ENCODE data around the gene PLAAT3.

Gene PLAAT3

DNA sequence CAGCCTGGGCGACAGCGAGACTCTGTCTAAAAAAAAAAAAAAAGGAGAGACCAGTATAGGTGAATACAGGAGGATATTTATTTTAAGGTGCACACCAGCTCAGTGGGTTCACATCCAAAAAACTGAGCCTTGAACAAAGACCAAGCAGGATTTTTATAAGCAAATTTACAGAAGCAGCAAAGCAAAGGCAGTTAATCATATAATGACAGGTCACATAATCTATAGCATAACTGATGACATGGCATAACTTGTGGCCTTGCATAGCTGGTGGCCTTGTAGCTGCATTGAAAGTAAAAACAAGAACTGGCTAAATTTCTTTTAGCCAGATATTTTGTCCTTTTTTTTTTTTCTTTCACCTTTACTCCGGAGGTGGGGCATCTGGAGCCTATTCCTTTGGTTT lies 2.7 kb upstream of the PLAAT3 start:
- FAIRE-seq (no peak), DNase-seq (ENCODE audit: insufficient read length, low spot score) (no peak)
- TF ChIP-seq, protein P1, sequence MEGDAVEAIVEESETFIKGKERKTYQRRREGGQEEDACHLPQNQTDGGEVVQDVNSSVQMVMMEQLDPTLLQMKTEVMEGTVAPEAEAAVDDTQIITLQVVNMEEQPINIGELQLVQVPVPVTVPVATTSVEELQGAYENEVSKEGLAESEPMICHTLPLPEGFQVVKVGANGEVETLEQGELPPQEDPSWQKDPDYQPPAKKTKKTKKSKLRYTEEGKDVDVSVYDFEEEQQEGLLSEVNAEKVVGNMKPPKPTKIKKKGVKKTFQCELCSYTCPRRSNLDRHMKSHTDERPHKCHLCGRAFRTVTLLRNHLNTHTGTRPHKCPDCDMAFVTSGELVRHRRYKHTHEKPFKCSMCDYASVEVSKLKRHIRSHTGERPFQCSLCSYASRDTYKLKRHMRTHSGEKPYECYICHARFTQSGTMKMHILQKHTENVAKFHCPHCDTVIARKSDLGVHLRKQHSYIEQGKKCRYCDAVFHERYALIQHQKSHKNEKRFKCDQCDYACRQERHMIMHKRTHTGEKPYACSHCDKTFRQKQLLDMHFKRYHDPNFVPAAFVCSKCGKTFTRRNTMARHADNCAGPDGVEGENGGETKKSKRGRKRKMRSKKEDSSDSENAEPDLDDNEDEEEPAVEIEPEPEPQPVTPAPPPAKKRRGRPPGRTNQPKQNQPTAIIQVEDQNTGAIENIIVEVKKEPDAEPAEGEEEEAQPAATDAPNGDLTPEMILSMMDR (IDR thresholded peaks at IDR 0.05; ENCODE audit: insufficient read depth, missing control alignments): no peak

DNA sequence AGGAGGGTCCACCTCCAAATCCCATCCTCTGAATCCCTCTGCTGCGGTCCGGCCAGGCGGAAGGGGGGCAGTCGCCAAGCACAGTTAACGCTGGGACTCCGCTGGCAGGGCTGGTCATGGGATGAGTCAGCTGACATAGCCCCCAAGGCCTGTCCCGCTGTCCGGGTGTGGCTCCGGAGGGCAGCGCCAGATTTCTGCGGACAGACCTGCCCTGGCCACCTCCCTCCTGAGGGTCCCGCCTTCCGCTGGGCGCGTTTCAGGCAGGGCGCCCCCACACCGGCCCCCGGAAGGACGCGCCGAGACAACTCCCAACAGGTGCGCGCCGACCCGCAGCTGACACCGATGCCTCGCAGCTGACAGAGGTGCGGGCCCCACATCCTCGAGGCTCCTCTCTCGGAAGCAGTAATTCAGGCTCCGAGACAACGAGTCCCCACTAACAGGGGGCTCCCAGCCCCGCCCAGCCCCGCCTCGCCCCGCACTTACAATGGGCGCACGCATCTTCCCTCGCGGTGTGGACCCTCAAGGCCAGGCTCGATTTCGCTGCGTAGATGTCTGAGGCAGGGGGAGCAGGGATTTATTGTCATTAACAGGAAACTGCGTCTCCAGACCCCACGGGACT lies 607 bp downstream of the PLAAT3 start:
- TF ChIP-seq, protein P1 (IDR thresholded peaks at IDR 0.05; ENCODE audit: insufficient read depth, missing control alignments): no peak
- DNase-seq (ENCODE audit: insufficient read length, low spot score) (no peak), FAIRE-seq (no peak)

DNA sequence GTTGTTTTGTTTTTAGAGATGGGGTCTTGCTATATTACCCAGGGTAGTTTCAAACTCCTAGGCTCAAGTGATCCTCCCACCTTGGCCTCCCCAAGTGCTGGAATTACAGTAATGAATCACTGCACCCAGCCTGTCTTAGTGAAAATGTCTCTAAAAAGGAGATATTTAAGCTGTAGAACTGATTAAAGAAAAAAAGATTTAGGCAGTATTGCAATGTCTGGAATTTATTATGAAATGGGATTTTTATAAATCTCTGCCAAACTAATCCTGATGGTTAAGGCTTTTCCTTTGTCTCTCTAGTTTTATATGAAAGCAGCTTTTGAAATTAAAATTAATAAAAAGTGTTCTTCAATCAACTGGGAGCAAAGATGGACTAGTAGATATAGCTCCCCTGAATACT lies 2.1 kb downstream of the PLAAT3 start:
- no peak for FAIRE-seq
- TF ChIP-seq, protein P1 (IDR thresholded peaks at IDR 0.05; ENCODE audit: insufficient read depth, missing control alignments): no peak
- DNase-seq (ENCODE audit: insufficient read length, low spot score): no peak

DNA sequence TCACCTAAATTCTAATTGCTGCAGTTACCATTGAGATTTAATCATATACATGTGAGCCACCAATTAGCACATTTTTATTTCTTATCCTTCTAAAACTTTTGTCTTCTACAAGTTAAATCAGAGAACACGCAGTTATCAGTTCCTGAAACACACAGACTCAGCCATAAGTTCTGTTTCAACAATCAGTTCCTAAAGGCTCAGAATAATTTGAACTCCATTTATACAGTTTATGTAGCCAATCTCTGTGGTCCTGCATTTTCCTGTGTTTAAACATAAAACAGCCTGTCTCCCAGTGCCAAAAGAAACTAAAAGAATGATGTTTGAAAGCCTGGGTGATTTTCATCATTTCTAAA lies 2.9 kb downstream of the PLAAT3 start:
- no peak for DNase-seq (ENCODE audit: insufficient read length, low spot score)
- TF ChIP-seq, protein P1 (IDR thresholded peaks at IDR 0.05; ENCODE audit: insufficient read depth, missing control alignments): no peak
- FAIRE-seq: no peak

DNA sequence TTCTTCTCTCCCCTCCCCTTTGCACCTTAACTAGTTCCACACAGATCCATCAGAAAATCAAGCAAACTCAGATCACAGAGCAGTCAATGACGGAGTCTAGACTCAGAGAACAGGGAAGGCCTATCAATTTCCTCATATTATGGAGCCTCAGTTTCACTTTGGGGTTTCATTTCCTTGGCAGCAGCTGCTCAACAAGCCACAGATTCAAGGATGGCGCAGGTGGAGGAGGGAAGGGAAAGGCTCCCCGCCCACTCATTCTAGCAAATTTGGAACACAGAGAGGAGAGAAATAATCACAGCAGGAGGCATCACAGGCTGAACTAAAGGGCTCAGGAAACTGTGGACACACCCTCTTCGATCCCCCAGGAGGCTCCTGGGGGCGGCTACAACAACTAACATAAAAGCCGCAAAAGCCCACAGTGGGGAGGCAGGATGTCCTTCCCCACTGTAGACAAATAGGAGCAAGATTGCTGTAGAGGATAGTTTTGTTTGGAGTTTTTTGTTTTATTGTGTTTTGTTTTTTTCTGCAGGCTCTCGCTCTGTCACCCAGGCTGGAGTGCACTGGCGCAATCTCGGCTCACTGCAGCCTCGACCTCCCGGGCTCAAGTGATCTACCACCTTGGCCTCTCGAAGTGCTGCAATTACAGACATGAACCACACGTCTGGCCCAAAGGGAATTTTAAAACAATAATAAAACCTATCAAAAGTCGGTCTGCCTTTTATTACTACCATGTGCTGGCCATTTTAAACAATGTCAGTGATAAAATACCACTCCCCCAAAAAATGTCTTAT lies 3.4 kb downstream of the PLAAT3 start:
- TF ChIP-seq, protein P1 (IDR thresholded peaks at IDR 0.05; ENCODE audit: insufficient read depth, missing control alignments): no peak
- FAIRE-seq (no peak), DNase-seq (ENCODE audit: insufficient read length, low spot score) (no peak)

DNA sequence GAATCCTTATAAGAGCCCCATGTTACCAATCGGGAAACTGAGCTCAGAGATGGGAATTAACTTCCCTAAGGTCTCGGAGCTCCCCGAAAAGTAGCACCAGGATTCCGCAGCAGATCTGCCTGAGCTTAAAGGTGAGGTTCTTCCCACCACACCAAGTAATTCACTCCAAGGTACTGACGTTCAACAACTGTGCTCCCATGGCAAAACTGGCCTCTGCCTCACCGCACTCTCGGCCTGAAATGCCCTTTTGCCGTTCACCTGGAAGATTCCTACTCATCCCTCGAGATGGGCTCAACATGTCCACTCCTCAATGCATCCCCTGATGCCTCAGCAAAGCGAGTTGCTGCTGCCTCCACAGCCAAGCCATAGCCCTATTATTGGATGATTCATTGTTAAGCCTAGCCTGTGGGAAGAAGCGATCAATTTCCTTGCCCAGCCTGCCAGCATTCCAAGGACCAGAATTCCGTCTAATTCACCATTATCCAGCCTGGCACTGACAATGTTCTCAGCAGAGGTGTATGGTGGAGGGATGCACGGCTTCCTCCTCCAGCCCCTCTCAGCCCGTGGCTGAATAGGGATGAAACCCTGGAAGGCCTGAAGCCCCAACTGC lies 4.2 kb downstream of the PLAAT3 start:
- FAIRE-seq (no peak), DNase-seq (ENCODE audit: insufficient read length, low spot score) (no peak)
- TF ChIP-seq, protein P1 (IDR thresholded peaks at IDR 0.05; ENCODE audit: insufficient read depth, missing control alignments): no peak

DNA sequence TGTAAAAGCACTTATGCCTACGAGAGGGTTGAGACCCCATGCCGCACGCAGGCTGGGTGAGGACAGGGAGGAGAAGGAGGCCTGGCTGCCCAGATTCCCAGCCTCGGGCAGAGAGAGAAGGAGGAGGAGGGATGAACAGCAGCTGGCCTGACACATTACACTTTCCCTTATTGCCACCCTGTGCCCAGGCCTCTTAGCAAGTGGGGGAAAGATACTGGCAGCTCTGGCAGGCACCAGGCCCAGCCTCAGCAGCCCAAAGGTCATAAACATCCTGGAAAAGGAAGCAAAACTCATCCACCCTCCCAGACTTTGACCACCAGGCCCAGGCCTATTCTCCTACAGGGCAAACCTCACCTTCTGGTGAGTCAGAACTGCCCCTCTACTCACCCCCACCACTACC lies 4.7 kb downstream of the PLAAT3 start:
- FAIRE-seq: no peak

More for the DNA sequence above, 4.7 kb downstream of the PLAAT3 start:
- no peak for DNase-seq (ENCODE audit: insufficient read length, low spot score)
- TF ChIP-seq, protein P1 (IDR thresholded peaks at IDR 0.05; ENCODE audit: insufficient read depth, missing control alignments): no peak
